HEK293 (cell line): ENCODE results near the gene TEX52.

Experiments used
- CTCF ChIA-PET: fragments of 350-600 bp; formaldehyde crosslinking; extraction: SDS; loops from one replicate; lab custom pipeline; 2021; ENCODE audit warnings: antibody characterized with exemption; lab: Yijun Ruan, JAX
- POLR2A ChIA-PET: fragments of 300-600 bp; formaldehyde crosslinking; extraction: SDS; loops from one replicate; lab custom pipeline; 2020; ENCODE audit warnings: antibody characterized with exemption, inconsistent platforms; lab: Yijun Ruan, JAX
- H3K27ac ChIP-seq: fragments of 200-500 bp; sonication (Bioruptor generic); 2 replicates; pipeline ENCODE4 v1.5.1; 2014; ENCODE audit warnings: low read depth, low read length, control low read depth, inconsistent platforms; ENCODE audit errors: extremely low read depth
- H3K36me3 ChIP-seq, 2 experiments: fragments of 200-500 bp in 1 of 2; sonication (Bioruptor generic) in 1 of 2; 1 replicate in 1 of 2; 2 replicates in 1 of 2; pipeline ENCODE4 v1.5.1; 2014 to 2017; ENCODE audit warnings: inconsistent platforms in 2 of 2, low read length in 2 of 2; ENCODE audit not compliant: control insufficient read depth in 2 of 2, insufficient read depth in 1 of 2
- H3K4me1 ChIP-seq: fragments of 200-500 bp; sonication (Bioruptor generic); 2 replicates; pipeline ENCODE4 v1.5.1; 2014; ENCODE audit warnings: mild to moderate bottlenecking, low read length, inconsistent platforms; ENCODE audit not compliant: control insufficient read depth, insufficient read depth
- H3K4me3 ChIP-seq: 2 replicates; pipeline ENCODE4 v1.5.1; 2011; ENCODE audit warnings: low read depth, mild to moderate bottlenecking, control low read depth, low read length, moderate library complexity
- H3K9me3 ChIP-seq: fragments of 200-500 bp; sonication (Bioruptor generic); 2 replicates; pipeline ENCODE4 v1.5.1; 2014; ENCODE audit warnings: low read depth, low read length, inconsistent platforms; ENCODE audit not compliant: control insufficient read depth, insufficient read depth
- HOXD13 ChIP-seq: sonication (generic); formaldehyde crosslinking; IDR thresholded peaks from 2 replicates; pipeline ENCODE4 v1.8.0; 2022; ENCODE audit warnings: missing genetic modification reagents, borderline replicate concordance
- KLF17 ChIP-seq: fragments of 450-650 bp; formaldehyde crosslinking; IDR thresholded peaks from 2 replicates; pipeline ENCODE4 v1.5.1; 2016; ENCODE audit warnings: missing biosample characterization, missing genetic modification characterization
- YY1 ChIP-seq: fragments of 450-650 bp; formaldehyde crosslinking; IDR thresholded peaks from 2 replicates; pipeline ENCODE4 v1.5.1; 2018; ENCODE audit warnings: missing biosample characterization, missing genetic modification characterization
- ZBTB21 ChIP-seq: fragments of 450-650 bp; formaldehyde crosslinking; IDR thresholded peaks from 2 replicates; pipeline ENCODE4 v1.5.1; 2017; ENCODE audit warnings: missing biosample characterization, missing genetic modification characterization
- ZBTB49 ChIP-seq: fragments of 450-650 bp; formaldehyde crosslinking; IDR thresholded peaks from 2 replicates; pipeline ENCODE4 v1.5.1; 2016; ENCODE audit warnings: missing biosample characterization, missing genetic modification characterization, low read depth
- ZFP3 ChIP-seq: fragments of 450-650 bp; formaldehyde crosslinking; IDR thresholded peaks from 2 replicates; pipeline ENCODE4 v1.5.1; 2016; ENCODE audit warnings: low read depth, missing biosample characterization, missing genetic modification characterization
- ZNF10 ChIP-seq: fragments of 450-650 bp; formaldehyde crosslinking; IDR thresholded peaks from 2 replicates; pipeline ENCODE4 v1.5.1; 2017; ENCODE audit warnings: missing biosample characterization, missing genetic modification characterization
- ZNF114 ChIP-seq: fragments of 450-650 bp; formaldehyde crosslinking; IDR thresholded peaks from 2 replicates; pipeline ENCODE4 v1.5.0; 2017; ENCODE audit warnings: missing biosample characterization, missing genetic modification characterization
- ZNF133 ChIP-seq: fragments of 450-650 bp; formaldehyde crosslinking; IDR thresholded peaks from 2 replicates; pipeline ENCODE4 v1.5.1; 2016; ENCODE audit warnings: missing biosample characterization, missing genetic modification characterization
- ZNF140 ChIP-seq: fragments of 450-650 bp; formaldehyde crosslinking; IDR thresholded peaks from 2 replicates; pipeline ENCODE4 v1.5.1; 2016; ENCODE audit warnings: missing biosample characterization, missing genetic modification characterization
- ZNF146 ChIP-seq: fragments of 450-650 bp; formaldehyde crosslinking; IDR thresholded peaks from 2 replicates; pipeline ENCODE4 v1.5.1; 2016; ENCODE audit warnings: missing biosample characterization, missing genetic modification characterization
- ZNF169 ChIP-seq: fragments of 450-650 bp; formaldehyde crosslinking; IDR thresholded peaks from 2 replicates; pipeline ENCODE4 v1.5.1; 2016; ENCODE audit warnings: missing biosample characterization, missing genetic modification characterization
- ZNF174 ChIP-seq: fragments of 450-650 bp; formaldehyde crosslinking; IDR thresholded peaks from 2 replicates; pipeline ENCODE4 v1.5.0; 2017; ENCODE audit warnings: missing biosample characterization, mild to moderate bottlenecking, missing genetic modification characterization
- ZNF18 ChIP-seq: fragments of 450-650 bp; formaldehyde crosslinking; IDR thresholded peaks from 2 replicates; pipeline ENCODE4 v1.5.1; 2016; ENCODE audit warnings: missing biosample characterization, missing genetic modification characterization
- ZNF202 ChIP-seq: fragments of 450-650 bp; formaldehyde crosslinking; IDR thresholded peaks from 2 replicates; pipeline ENCODE4 v1.5.1; 2016; ENCODE audit warnings: missing biosample characterization, missing genetic modification characterization, borderline replicate concordance
- ZNF362 ChIP-seq: fragments of 450-650 bp; formaldehyde crosslinking; IDR thresholded peaks from 2 replicates; pipeline ENCODE4 v1.5.1; 2016; ENCODE audit warnings: missing biosample characterization, missing genetic modification characterization
- ZNF398 ChIP-seq: fragments of 450-650 bp; formaldehyde crosslinking; IDR thresholded peaks from 2 replicates; pipeline ENCODE4 v1.5.1; 2017; ENCODE audit warnings: missing biosample characterization, missing genetic modification characterization
- ZNF473 ChIP-seq: fragments of 450-650 bp; formaldehyde crosslinking; IDR thresholded peaks from 2 replicates; pipeline ENCODE4 v1.5.1; 2017; ENCODE audit warnings: missing biosample characterization, missing genetic modification characterization
- ZNF548 ChIP-seq: fragments of 450-650 bp; formaldehyde crosslinking; IDR thresholded peaks from 2 replicates; pipeline ENCODE4 v1.5.1; 2016; ENCODE audit warnings: missing biosample characterization, missing genetic modification characterization
- ZNF561 ChIP-seq: fragments of 450-650 bp; IDR thresholded peaks from 2 replicates; pipeline ENCODE4 v1.5.1; 2018; ENCODE audit warnings: missing biosample characterization, missing genetic modification characterization, borderline replicate concordance
- ZNF580 ChIP-seq: fragments of 450-650 bp; formaldehyde crosslinking; IDR thresholded peaks from 2 replicates; pipeline ENCODE4 v1.5.1; 2016; ENCODE audit warnings: missing biosample characterization, missing genetic modification characterization
- ZNF626 ChIP-seq: fragments of 450-650 bp; sonication (Bioruptor Pico); formaldehyde crosslinking; IDR thresholded peaks from 2 replicates; pipeline ENCODE4 v1.5.1; 2018; ENCODE audit warnings: missing biosample characterization, missing genetic modification characterization, inconsistent platforms
- ZNF645 ChIP-seq: fragments of 450-650 bp; formaldehyde crosslinking; IDR thresholded peaks from 2 replicates; pipeline ENCODE4; 2016; ENCODE audit warnings: missing biosample characterization, missing genetic modification characterization
- ZNF677 ChIP-seq: fragments of 450-650 bp; IDR thresholded peaks from 2 replicates; pipeline ENCODE4 v1.5.0; 2018; ENCODE audit warnings: missing biosample characterization, mild to moderate bottlenecking, missing genetic modification characterization, moderate library complexity
- ZNF707 ChIP-seq: fragments of 450-650 bp; formaldehyde crosslinking; IDR thresholded peaks from 2 replicates; pipeline ENCODE4 v1.5.1; 2016; ENCODE audit warnings: missing biosample characterization, missing genetic modification characterization
- ZSCAN18 ChIP-seq: fragments of 450-650 bp; formaldehyde crosslinking; IDR thresholded peaks from 2 replicates; pipeline ENCODE4 v1.5.1; 2016; ENCODE audit warnings: missing biosample characterization, missing genetic modification characterization
- ZSCAN30 ChIP-seq: fragments of 450-650 bp; IDR thresholded peaks from 2 replicates; pipeline ENCODE4 v1.5.1; 2018; ENCODE audit warnings: missing biosample characterization, mild to moderate bottlenecking, missing genetic modification characterization, moderate library complexity

TEX52 gene

GRCh38 chr12:2877953-2878732 lies 21.3 kb upstream of the TEX52 start:
- Histone ChIP-seq H3K4me1 (peaks cover 13% of the 10 kb centered on the region), H3K4me3 (peak overlapping the region; percentile 95), H3K27ac (peak overlapping the region; percentile 91), H3K9me3 (no peaks in the 10 kb centered on the region), H3K36me3 (peaks cover 29 to 42% of the 10 kb centered on the region in 2 experiments)
- ChIA-PET CTCF (interaction anchor here (0.7 to 2.0 kb wide), 5 partner anchors 8 to 164 kb away, joined by 3 to 6 read pairs (median 5); no protein-coding TSS in a partner anchor), POLR2A (interaction anchor here (1.1 to 2.5 kb wide), 5 partner anchors 7 to 156 kb away, joined by 3 to 27 read pairs (median 5); partner anchors contain the start of gene TULP3)
- TF ChIP-seq ZFP3 (tag by site-specific recombination) (no peak), ZNF202 (no peak), ZSCAN30 (tag by site-specific recombination) (no peak), ZNF548 (tag by site-specific recombination) (no peak), KLF17 (tag by site-specific recombination) (peak; percentile 77), ZNF561 (tag by site-specific recombination) (no peak), ZNF133 (tag by site-specific recombination) (no peak), HOXD13 (CRISPR knock-in tag) (no peak), ZNF473 (tag by site-specific recombination) (no peak), ZNF18 (tag by site-specific recombination) (peak; percentile 90), ZNF645 (tag by site-specific recombination) (no peak), ZNF140 (no peak), ZNF169 (tag by site-specific recombination) (no peak), ZBTB49 (tag by site-specific recombination) (no peak), ZNF146 (tag by site-specific recombination) (no peak), ZBTB21 (tag by site-specific recombination) (no peak), YY1 (tag by site-specific recombination) (no peak), ZNF580 (tag by site-specific recombination) (peak; percentile 88), ZNF10 (tag by site-specific recombination) (peak; percentile 8; the same call in 1 of the 2 replicates), ZNF626 (no peak), ZNF362 (tag by site-specific recombination) (no peak), ZNF174 (no peak), ZNF707 (no peak), ZSCAN18 (tag by site-specific recombination) (0 out of 2 replicates have a peak, but pooled peaks have one; percentile 33), ZNF398 (tag by site-specific recombination) (no peak), ZNF677 (tag by site-specific recombination) (no peak), ZNF114 (tag by site-specific recombination) (no peak)
